Measurements from ENCODE around the gene GALNTL6.

DNA sequence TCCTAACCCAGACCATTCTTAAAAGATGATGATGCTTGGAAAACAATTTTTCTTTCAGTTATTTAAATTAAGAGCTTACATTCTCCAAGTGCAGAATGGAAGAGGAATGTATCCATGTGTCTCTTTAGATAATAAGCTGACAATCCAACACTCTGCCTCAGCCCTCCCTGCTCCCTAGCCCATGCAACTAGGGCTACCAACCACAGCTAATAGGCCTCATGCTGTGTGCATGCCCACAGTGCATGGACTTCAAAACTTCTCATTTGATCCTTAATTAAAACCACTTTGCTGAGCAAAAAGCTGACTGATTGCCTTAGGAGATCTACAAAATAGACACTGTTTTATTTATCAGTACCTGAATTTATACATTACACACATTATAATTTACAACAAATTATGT lies 473.9 kb downstream of the GALNTL6 start:
- TF ChIP-seq, protein P1, sequence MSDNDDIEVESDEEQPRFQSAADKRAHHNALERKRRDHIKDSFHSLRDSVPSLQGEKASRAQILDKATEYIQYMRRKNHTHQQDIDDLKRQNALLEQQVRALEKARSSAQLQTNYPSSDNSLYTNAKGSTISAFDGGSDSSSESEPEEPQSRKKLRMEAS (IDR thresholded peaks at IDR 0.05): no peak
- TF ChIP-seq EZH2 (IDR thresholded peaks at IDR 0.05) (no peak), YY1 (IDR thresholded peaks at IDR 0.05; ENCODE audit: extremely low read depth, insufficient replicate concordance, low read depth, low read length) (no peak), POLR2A (IDR thresholded peaks at IDR 0.05; ENCODE audit: borderline replicate concordance, extremely low read depth, insufficient read depth, insufficient read length) (no peak), CTCF (IDR thresholded peaks at IDR 0.05 in 2 of 3, conservative IDR thresholded peaks at IDR 0.05 in 1 of 3; ENCODE audit: borderline replicate concordance in 1 of 3, insufficient read depth in 1 of 3, low read depth in 2 of 3, low read length in 2 of 3) (no peak), EGR1 (IDR thresholded peaks at IDR 0.05; ENCODE audit: low read depth) (no peak)
